Measurements from ENCODE around the gene KLRF1. TPM values are rescaled to one million over a fixed set of nuclear protein-coding genes. Genes with fewer than 3 reads are reported as not detected.

Gene KLRF1
- total RNA-seq, 1 experiment from 2014 or later = not detected

DNA sequence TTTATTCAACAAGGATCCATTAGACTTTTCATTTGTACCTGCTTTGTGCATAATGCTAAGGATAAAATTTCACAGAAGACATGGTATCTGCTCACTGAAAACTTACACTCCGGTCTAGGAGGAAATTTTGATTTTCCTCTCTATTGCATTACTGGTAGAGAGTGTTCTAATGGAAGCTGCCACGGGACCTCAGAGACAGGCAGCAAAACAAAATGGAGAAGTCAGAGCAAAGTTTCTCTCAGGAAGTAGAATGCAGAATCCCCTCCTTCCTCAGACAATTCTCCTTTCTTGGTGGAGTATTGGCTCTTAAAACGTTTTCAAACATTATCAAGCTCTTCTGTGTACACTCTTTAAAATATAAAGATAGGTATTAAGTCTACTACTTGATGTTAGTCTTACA is 29.6 kb downstream of the KLRF1 start:
- no CpG with 5 or more reads among the region's 3 CpGs for WGBS (ENCODE audit: extremely low coverage, insufficient read length, low lambda C conversion rate)
- no peaks in the 10 kb centered on the region for H3K79me2 ChIP-seq (ENCODE audit: insufficient read depth, low read length)
- no peak overlapping the region for H3T11ph ChIP-seq (ENCODE audit: low read length)
- H2BK12ac ChIP-seq (ENCODE audit: insufficient read length, low read depth, low read length) = no peak overlapping the region
- H2BK120ac ChIP-seq (ENCODE audit: low read depth, low read length, poor library complexity, severe bottlenecking) = no peak overlapping the region
- no peak overlapping the region for H3K4ac ChIP-seq (ENCODE audit: low read depth, low read length)
- no peak overlapping the region for H3K4me2 ChIP-seq (ENCODE audit: insufficient read depth, insufficient read length, low read length)
- Mint-ChIP-seq H3K36me3 (ENCODE audit: insufficient read depth in 1 of 3, low read depth in 3 of 3) (no peaks in the 10 kb centered on the region), H3K27me3 (ENCODE audit: low read depth) (no peaks in the 10 kb centered on the region), H3K4me3 (no peak overlapping the region), H3K4me1 (peaks cover 8 to 16% of the 10 kb centered on the region in 2 experiments), H3K27ac (no peak overlapping the region), H3K9me3 (no peaks in the 10 kb centered on the region)
- H4K91ac ChIP-seq (ENCODE audit: insufficient read length, low read depth, low read length) = no peak overlapping the region
- no peaks in the 10 kb centered on the region for H3K9me3 ChIP-seq (ENCODE audit: control insufficient read depth, low read depth, low read length)
- no peak overlapping the region for H2BK20ac ChIP-seq (ENCODE audit: low read depth, low read length, poor library complexity, severe bottlenecking)
- no peak overlapping the region for H3K14ac ChIP-seq (ENCODE audit: insufficient read depth, low read length)
- no peak overlapping the region for H4K5ac ChIP-seq (ENCODE audit: insufficient read length, low read depth, low read length)
- H3K4me1 ChIP-seq (ENCODE audit: insufficient read depth, low read length) = no peaks in the 10 kb centered on the region; the same call in 1 of the 2 replicates
- no peak overlapping the region for H3K56ac ChIP-seq (ENCODE audit: insufficient read length, low read depth, low read length)
- H4K8ac ChIP-seq (replicated peaks; ENCODE audit: insufficient read length, low read depth, low read length) = no peak overlapping the region
- no peak overlapping the region for H3K27ac ChIP-seq (ENCODE audit: insufficient read length, low read depth, low read length)
- TF ChIP-seq, protein P1, sequence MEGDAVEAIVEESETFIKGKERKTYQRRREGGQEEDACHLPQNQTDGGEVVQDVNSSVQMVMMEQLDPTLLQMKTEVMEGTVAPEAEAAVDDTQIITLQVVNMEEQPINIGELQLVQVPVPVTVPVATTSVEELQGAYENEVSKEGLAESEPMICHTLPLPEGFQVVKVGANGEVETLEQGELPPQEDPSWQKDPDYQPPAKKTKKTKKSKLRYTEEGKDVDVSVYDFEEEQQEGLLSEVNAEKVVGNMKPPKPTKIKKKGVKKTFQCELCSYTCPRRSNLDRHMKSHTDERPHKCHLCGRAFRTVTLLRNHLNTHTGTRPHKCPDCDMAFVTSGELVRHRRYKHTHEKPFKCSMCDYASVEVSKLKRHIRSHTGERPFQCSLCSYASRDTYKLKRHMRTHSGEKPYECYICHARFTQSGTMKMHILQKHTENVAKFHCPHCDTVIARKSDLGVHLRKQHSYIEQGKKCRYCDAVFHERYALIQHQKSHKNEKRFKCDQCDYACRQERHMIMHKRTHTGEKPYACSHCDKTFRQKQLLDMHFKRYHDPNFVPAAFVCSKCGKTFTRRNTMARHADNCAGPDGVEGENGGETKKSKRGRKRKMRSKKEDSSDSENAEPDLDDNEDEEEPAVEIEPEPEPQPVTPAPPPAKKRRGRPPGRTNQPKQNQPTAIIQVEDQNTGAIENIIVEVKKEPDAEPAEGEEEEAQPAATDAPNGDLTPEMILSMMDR (conservative IDR thresholded peaks at IDR 0.05) = no peak
- no peak overlapping the region for H2AFZ ChIP-seq (ENCODE audit: low read length)
- no peak for DNase-seq
- no peak overlapping the region for H2BK5ac ChIP-seq (ENCODE audit: insufficient read length, low read length)
- H3K18ac ChIP-seq (ENCODE audit: insufficient read length, low read depth, low read length) = no peak overlapping the region
- no peaks in the 10 kb centered on the region for H3K27me3 ChIP-seq (ENCODE audit: insufficient read depth, low read length)
- H2BK15ac ChIP-seq (ENCODE audit: low read depth, low read length) = no peak overlapping the region
- H3K9ac ChIP-seq (ENCODE audit: extremely low read depth, insufficient read length, low read length) = no peak overlapping the region
- no peak overlapping the region for H3K23ac ChIP-seq (ENCODE audit: insufficient read length, low read depth, low read length)
- no peaks in the 10 kb centered on the region for H4K20me1 ChIP-seq (ENCODE audit: control insufficient read depth, insufficient read depth, insufficient read length)
- no peak overlapping the region for H2AK5ac ChIP-seq (ENCODE audit: insufficient read length, low read length)
- H3K79me1 ChIP-seq (ENCODE audit: insufficient read depth, low read depth, low read length, poor library complexity, severe bottlenecking) = no peaks in the 10 kb centered on the region
- H3K23me2 ChIP-seq (ENCODE audit: insufficient read length, low read depth, low read length, poor library complexity, severe bottlenecking) = no peaks in the 10 kb centered on the region
